ENCODE data around the gene AGBL4. TPM values are rescaled to one million over a fixed set of nuclear protein-coding genes. Genes with fewer than 3 reads are reported as not detected.

Gene AGBL4
- total and polyA plus RNA-seq, 2 of the 13 experiments (the other 11 are each of a cell fraction or from before 2014, with no cell fraction given): not detected

- TF ChIP-seq PAXIP1 (CRISPR knock-in tag; conservative IDR thresholded peaks at IDR 0.05) (no peak), CEBPG (CRISPR knock-in tag; IDR thresholded peaks at IDR 0.05) (no peak), HIVEP1 (CRISPR knock-in tag; IDR thresholded peaks at IDR 0.05) (no peak), HOXA5 (CRISPR knock-in tag; IDR thresholded peaks at IDR 0.05) (no peak), IRF1 (CRISPR knock-in tag; IDR thresholded peaks at IDR 0.05; ENCODE audit: low read depth) (no peak), SNAPC5 (CRISPR knock-in tag; IDR thresholded peaks at IDR 0.05; ENCODE audit: borderline replicate concordance) (no peak), ADNP (CRISPR knock-in tag; IDR thresholded peaks at IDR 0.05) (no peak), ZNF20 (CRISPR knock-in tag; IDR thresholded peaks at IDR 0.05) (no peak), SP2 (CRISPR knock-in tag; IDR thresholded peaks at IDR 0.05) (no peak)
Measured at GRCh38 chr1:48596046-48596445, 1427.7 kb downstream of the AGBL4 start (continued).

GRCh38 chr1:48595613-48596012, 1428.1 kb downstream of the AGBL4 start:
- H3K27ac ChIP-seq (ENCODE audit: extremely low read length, insufficient read depth, low read length): no peak overlapping the region
- POLR2A ChIA-PET: no interaction called here
- ATAC-seq: no peak
- no peak overlapping the region for H3K4me2 ChIP-seq (ENCODE audit: low read depth, low read length)
- H3K79me2 ChIP-seq (ENCODE audit: insufficient read depth, low read length): no peaks in the 10 kb centered on the region
- peaks cover 0 to 1% of the 10 kb centered on the region in 2 experiments; a peak in 1 of 5 replicates for H3K27me3 ChIP-seq (ENCODE audit: control insufficient read depth in 1 of 2, insufficient read depth in 2 of 2, low read length in 2 of 2)
- H4K20me1 ChIP-seq (ENCODE audit: insufficient read depth, low read length): no peaks in the 10 kb centered on the region
- H3K9me3 ChIP-seq (ENCODE audit: low read length): no peaks in the 10 kb centered on the region
- no peak overlapping the region for H3K4me3 ChIP-seq (replicated peaks in 1 of 3; ENCODE audit: insufficient read depth in 1 of 3, low read depth in 2 of 3, low read length in 3 of 3)
- no peaks in the 10 kb centered on the region for H3K4me1 ChIP-seq (ENCODE audit: insufficient read depth, low read length)
- intact Hi-C loops (cut with micrococcal nuclease; ENCODE audit: unreplicated experiment): no loop called here
- H3K9ac ChIP-seq (ENCODE audit: insufficient read depth, low read depth, low read length): no peak overlapping the region
- no peak for DNase-seq (ENCODE audit: low spot score)
- CTCF ChIA-PET (ENCODE audit: low intra/inter-chr PET ratio, low total read pairs): no interaction called here
- in situ Hi-C loops (cut with HindIII; ENCODE audit: extremely low pct_ligation_motif_present, low pct_unique_long_range_greater_than_20kb): no loop called here
- no peak overlapping the region for H2AFZ ChIP-seq (ENCODE audit: low read length)
- no peak for FAIRE-seq
- no peaks in the 10 kb centered on the region for H3K36me3 ChIP-seq (replicated peaks in 1 of 2; ENCODE audit: control insufficient read depth in 1 of 2, insufficient read depth in 2 of 2, low read length in 2 of 2)
- no TSS peak for BruUV-seq (replicated peaks)
- WGBS (ENCODE audit: low lambda C conversion rate): 2% methylated on average over 5 of the region's 5 CpGs
- TF ChIP-seq ZNF34 (CRISPR knock-in tag; IDR thresholded peaks at IDR 0.05; ENCODE audit: borderline replicate concordance) (no peak), HCFC1 (IDR thresholded peaks at IDR 0.05; ENCODE audit: low read depth, low read length) (no peak), ZNF564 (CRISPR knock-in tag; IDR thresholded peaks at IDR 0.05) (no peak), CENPX (CRISPR knock-in tag; IDR thresholded peaks at IDR 0.05) (no peak), POLR2G (IDR thresholded peaks at IDR 0.05; ENCODE audit: low read depth, low read length) (no peak), ZNF142 (CRISPR knock-in tag; IDR thresholded peaks at IDR 0.05) (no peak)
